AG09309 (cell line): ENCODE data around the gene TTLL11.

Experiments used
- DNase-seq: peaks from one replicate; pipeline ENCODE4 v3.0.0-alpha.2; 2010; ENCODE audit warnings: low read depth
- H3K4me3 ChIP-seq: 2 replicates; pipeline ENCODE4 v1.5.1; 2011; ENCODE audit warnings: mild to moderate bottlenecking, low read depth, low read length, moderate library complexity; ENCODE audit not compliant: control insufficient read depth
- CTCF ChIP-seq: IDR thresholded peaks from 2 replicates; pipeline ENCODE4 v1.5.1; 2011; ENCODE audit warnings: mild to moderate bottlenecking, low read depth, low read length, inconsistent platforms; ENCODE audit not compliant: insufficient read depth, control insufficient read depth; ENCODE audit errors: missing control alignments

Gene TTLL11

GRCh38 chr9:121783521-121784507 lies 309.3 kb downstream of the TTLL11 start:
- H3K4me3 ChIP-seq: no peak overlapping the region
- no peak for DNase-seq
- TF ChIP-seq CTCF: no peak

GRCh38 chr9:121783111-121783510 lies 310.0 kb downstream of the TTLL11 start:
- no peak for TF ChIP-seq CTCF
- DNase-seq: no peak
- no peak overlapping the region for H3K4me3 ChIP-seq

GRCh38 chr9:121782514-121783110 lies 310.5 kb downstream of the TTLL11 start:
- no peak for DNase-seq
- no peak for TF ChIP-seq CTCF
- no peak overlapping the region for H3K4me3 ChIP-seq

GRCh38 chr9:121781701-121782464 lies 311.2 kb downstream of the TTLL11 start:
- DNase-seq: no peak
- TF ChIP-seq CTCF: no peak
- H3K4me3 ChIP-seq: no peak overlapping the region

GRCh38 chr9:121781145-121781548 lies 312.0 kb downstream of the TTLL11 start:
- no peak for TF ChIP-seq CTCF
- no peak for DNase-seq
- H3K4me3 ChIP-seq: no peak overlapping the region
